NCI-H2107 treated with DMSO at 0.1 percent for 48 hours (cell line): ENCODE measurements around the gene FAAH.
"Not testable (repeated sequence)": the region's sequence is repeated elsewhere in the genome, so short reads cannot be mapped to it uniquely, and the experiment has no call there.

Source experiments
- DNase-seq: peaks from one replicate; lab custom pipeline; 2025; ENCODE audit not compliant: unreplicated experiment; lab: John Stamatoyannopoulos, UW

Gene FAAH

DNA sequence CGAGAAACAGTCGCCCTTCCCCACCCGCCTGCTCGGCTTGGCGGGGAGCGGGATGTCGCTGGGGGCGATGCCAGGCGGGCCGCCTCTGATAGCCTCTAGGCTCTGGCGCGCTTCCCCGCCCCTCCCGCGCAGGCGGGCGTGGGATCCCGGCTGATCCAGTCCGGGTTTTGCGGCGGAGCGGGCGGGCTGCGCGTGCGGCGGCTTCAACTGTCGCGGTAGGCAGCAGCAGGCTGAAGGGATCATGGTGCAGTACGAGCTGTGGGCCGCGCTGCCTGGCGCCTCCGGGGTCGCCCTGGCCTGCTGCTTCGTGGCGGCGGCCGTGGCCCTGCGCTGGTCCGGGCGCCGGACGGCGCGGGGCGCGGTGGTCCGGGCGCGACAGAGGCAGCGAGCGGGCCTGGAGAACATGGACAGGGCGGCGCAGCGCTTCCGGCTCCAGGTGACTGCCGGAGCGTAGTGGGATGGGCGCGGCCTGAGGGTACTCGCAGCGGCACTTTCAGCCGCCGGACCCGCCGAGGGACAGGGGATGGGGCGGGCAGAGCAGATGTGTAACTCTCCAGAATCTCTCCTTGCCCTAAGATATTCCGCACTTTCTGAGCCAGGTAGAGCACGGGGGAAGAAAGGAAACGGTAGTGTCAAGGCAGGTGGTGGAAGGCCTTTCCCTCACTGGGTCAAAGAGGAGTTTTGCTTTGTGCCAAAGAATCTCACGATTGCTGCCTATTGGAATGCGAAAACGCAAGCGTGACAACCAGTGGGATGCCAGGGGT lies at the start of gene FAAH:
TSS of gene FAAH (plus strand) at position 210 of the 764 bp plus-strand sequence. CDS start at position 242, 32 bp downstream.
- DNase-seq = no peak

DNA sequence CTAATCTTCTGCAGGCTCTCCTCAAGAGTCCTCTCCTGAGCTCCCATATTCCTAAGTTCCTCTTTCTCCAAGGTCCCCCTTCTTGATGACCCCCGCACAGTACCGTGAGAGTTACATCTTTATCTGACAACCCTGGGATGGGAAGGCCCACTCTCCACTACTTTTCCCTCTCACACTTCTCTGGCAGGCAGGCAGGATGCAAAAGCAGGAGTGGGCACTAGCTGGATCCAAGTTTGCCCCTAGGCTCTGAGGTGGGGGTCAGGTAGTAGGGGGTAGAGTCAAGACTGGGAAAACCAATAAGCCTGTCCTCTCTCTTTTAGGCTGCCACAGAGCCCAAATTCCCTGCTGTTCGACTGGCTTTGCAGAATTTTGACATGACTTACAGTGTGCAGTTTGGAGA lies 49.6 kb upstream of the FAAH start:
- DNase-seq = no peak

DNA sequence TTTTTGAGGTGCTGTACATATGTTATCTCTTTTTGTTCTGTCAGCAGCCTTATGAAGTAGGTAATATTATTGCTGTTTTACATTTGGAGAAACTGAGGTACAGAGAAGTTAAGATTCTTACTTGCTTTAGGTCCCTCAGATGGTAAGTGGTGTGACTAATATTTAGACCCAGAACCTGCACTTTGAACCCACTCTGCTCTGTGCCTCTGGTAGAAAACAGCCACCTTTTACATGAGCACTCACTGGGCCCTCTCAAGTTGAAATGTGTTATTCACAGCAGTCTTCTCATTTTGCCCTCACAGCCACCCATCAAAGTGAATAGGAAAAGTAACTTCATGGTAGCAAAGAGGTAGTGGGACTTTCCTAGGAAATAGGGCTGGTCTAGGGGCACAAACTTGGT lies 48.8 kb upstream of the FAAH start:
- DNase-seq = no peak

DNA sequence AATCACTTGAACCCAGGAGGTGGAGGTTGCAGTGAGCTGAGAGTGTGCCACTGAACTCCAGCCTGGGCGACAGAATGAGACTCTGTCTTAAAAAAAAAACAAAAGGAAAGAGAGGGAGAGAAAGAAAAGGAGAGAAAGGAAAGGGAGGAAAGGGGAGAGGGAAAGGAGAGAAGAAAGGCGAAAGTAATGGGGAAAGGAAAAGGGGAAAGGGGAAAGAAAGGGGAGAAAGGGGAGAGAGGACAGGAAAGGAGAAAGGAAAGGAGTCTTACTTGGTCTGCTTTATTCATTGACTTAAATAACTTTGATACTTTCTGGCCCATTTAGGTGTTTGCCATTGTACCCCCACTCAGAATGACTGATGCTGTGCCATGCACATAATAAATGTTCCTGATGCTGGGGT lies 41.8 kb upstream of the FAAH start:
- no peak for DNase-seq

DNA sequence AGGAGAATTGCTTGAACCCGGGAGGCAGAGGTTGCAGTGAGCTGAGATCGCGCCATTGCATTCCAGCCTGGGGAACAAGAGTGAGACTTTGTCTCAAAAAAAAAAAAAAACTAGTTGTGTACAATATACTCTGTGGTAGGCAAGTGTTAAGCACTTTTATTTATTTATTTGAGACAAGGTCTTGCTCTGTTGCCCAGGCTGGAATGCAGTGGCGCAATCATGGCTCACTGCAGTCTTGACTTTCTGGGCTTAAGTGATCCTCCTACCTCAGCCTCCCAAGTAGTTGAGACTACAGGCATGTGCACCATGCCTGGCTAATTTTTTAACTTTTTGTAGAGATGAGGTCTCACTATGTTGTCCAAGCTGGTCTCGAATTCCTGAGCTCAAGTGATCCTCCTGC lies 38.2 kb upstream of the FAAH start:
- DNase-seq = not testable (repeated sequence)

DNA sequence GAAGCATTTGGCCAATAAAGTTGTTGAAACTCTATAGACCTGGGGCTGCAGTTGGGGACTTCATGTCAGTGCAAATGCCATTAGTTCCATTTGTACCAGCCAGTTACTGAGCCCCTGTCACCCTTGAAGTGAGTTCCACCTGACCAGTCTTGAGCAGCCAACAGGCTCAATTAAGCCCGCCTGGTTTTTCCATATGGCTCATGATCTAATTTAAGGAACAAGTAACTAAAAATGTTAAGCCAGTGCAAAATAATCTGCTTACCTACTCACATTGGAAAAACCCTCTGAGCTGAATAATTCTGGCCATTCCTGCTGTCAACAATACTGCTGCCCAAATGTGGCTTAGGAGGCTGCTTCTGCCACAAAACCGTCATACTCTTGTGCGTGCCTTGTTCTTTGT lies 32.0 kb upstream of the FAAH start:
- DNase-seq = no peak

DNA sequence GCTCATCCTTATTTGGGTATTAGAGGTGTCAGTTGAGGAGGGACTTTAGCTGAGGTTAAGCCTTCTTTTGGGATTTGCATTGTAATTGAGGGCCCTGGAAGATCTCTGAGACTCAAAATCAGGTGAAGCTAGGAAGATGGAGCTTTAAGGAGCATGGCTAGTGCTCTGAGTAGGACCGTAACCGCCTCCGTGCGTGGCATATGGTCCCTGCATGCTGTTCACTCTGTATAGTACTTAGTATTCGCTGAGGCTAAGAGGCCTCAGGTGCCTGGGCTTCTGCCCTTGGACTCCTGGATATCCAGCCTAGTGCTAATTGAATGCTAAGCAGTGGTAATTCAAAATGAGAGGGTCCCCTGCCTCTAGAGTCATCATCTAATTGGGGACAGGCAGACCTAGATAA lies 31.0 kb upstream of the FAAH start:
- DNase-seq = no peak

DNA sequence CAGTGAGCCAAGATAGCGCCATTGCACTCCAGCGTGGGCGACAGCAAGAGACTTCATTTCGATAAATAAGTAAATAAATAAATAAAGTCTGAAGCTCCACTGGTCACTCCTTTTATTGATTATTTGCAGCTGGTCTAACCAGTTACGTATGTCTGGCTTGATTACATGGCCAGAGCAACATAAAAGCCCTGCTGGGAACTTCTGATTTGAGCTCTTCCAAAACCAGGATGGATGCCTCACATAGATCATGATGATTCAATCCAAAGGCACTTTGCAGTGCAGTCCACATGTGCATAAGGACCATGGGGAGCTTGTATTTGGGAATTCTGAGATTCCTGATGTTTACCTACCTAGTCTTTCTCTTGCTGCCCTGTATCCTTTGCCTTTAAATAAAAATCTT lies 29.5 kb upstream of the FAAH start:
- no peak for DNase-seq

DNA sequence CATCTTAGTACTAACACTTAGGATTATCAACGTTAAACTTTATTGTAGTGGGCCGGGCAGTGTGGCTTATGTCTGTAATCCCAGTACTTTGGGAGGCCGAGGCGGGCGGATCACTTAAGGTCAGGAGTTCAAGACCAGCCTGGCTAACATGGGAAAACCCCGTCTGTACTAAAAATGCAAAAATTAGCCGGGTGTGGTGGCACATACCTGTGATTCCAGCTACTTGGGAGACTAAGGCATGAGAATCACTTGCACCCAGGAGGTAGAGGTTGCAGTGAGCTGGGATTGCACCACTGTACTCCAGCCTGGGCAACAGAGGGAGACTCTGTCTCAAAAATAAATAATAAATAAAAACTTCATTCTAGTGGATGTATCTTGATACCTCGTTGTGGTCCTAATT lies 28.3 kb upstream of the FAAH start:
- DNase-seq = not testable (repeated sequence)

DNA sequence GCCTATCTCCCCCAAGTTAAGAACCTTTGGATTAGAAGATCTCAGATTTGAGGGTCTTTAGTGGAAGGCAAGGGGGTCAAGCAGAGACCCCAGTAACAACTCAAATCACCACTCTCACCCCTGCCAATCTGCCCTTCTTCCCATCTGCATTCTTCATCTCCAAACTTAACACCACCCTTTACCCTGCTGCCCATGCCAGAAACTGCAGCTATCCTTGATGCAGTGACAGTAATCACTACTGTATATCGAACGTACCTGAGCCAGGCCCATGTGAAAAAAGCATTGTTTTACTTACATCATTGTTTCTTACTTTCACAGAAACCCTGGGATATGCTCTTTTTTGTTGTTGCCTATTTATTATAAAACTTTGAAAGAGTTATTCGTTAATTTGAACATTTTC lies 27.0 kb upstream of the FAAH start:
- DNase-seq = no peak

DNA sequence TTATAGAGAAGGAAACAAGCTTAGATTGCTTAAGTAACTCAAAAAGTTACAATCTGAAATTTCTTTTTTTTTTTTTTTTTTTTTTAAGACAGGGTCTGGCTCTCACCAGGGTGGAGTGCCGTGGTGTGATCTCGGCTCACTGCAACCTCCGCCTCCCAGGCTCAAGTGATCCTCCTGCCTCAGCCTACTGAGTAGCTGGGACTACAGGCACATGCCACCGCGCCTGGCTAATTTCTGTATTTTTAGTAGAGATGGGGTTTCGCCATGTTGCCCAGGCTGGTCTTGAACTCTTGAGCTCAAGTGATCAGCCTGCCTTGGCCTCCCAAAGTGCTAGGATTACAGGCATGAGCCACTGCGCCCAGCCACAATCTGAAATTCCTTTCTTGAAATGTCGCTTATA lies 26.4 kb upstream of the FAAH start:
- not testable (repeated sequence) for DNase-seq

DNA sequence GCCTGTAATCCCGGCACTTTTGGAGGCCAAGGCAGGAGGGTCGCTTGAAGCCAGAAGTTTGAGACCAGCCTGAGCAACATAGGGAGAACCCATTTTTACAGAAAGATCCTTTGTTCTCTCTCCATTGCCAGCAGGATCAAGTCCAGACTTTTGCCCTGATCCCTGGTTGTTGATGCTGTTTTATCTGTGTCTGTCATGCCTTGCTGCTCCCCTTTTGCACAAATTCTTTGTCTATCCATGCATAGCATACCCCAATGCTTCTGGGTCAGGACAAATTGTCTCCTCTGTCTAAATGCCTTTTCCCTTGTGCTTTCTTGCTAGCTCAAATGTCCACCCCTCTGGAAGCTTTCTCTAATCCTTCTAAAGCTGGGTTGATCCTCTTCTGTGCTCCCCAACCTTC lies 25.3 kb upstream of the FAAH start:
- DNase-seq = no peak

DNA sequence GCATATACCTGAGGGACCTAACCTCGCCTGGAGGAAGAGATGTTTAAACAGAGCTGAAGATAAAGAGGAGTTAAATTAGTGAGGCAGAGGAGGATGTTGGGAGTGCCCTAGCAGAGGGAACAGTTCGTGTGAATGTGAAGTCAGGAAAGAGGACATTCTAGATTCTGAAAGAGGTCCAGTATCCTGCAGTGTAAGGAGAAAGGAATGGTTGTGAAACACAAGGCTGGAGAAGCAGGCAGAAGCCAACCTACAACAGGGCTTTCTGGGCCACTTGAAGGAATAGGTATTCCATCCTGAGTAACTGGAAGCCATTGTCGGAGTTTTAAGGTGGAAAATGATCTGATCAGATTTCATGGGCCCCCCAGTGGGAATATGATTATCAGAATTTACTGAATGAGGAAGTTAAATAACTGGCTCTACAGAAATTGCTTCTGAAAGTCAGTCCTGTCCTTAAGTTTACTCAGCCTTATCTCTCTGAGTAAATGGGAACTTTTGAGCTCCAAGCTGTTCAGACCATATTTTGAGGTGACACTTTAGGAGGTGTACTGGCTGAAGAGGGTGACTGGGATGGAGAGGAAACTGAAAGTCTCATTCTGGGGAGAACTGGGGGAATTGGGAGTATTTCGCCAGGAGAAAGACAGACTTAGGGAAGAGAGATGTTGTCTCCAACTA lies 24.4 kb upstream of the FAAH start:
- DNase-seq = no peak

DNA sequence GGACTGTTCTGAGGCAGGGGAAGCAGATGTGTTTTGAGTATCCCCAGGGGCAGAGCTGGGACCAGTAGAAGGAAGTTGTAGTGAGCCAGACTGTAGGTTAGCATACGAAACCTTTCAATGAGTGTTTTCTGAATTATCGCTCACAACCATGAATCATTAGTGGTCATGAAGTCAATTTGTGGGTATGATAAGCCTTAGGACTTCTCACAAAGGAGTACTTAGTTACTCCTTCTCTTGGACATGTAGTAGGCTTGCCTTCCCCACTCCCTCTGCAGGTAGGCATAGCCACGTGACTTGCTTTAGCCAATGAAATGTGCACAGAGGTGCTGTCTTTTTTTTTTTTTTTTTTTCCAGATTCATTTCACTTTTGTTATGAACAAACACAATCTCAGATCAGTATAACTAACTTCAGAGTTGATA lies 23.9 kb upstream of the FAAH start:
- no peak for DNase-seq

DNA sequence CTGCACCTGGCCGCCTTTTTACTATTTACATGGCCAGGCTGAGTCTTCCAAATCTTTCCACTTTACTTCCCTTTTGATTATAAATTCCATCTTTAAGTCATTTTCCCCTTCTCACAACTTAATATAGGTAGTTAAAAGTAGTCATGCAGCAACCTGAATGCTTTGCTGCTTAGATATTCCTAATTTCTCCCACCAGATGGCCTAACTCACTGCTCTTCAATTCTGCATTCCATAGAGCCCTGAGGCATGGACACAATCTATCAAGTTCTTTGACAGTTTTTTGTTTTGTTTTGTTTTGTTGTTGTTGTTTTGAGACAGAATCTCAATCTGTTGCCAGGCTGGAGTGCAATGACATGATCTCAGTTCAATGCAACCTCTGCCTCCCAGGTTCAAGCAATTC lies 21.7 kb upstream of the FAAH start:
- no peak for DNase-seq

DNA sequence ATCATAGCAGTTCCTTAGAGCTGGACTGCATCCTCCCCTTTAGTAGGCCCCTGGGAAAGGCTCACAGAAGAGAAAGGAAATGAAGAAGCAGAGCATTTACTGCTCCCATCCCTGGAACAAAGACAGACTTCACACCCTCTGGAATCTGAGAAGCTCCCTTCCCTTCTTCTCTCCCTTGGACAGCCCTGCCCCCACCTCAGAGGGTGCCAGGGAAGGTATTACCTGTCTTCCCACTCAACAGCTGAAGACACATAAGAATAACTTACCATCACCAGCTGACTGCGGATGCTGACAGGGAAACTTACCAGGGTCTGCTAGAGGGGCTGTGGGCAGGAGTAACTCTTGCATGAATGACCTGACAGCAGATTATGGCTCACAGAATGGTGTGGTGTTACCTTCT lies 14.1 kb upstream of the FAAH start:
- no peak for DNase-seq

DNA sequence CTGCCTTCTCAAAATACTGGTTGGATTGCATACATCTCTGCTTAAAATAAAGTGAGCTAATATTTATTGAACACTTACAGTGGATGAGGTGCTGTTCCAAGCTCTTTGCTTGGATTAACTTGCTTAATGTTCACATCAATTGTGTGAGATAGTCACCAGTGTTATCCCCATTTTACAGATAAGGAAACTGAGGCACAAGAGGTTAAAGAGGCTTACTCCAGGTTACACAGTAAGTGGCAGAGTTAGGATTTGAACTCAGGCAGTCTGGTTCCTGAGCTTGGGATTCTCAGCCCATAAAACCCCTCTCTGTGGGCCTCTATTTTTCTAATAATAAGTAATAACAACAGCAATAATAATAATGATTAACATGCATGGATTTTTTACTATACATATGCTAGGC lies 13.6 kb upstream of the FAAH start:
- no peak for DNase-seq

DNA sequence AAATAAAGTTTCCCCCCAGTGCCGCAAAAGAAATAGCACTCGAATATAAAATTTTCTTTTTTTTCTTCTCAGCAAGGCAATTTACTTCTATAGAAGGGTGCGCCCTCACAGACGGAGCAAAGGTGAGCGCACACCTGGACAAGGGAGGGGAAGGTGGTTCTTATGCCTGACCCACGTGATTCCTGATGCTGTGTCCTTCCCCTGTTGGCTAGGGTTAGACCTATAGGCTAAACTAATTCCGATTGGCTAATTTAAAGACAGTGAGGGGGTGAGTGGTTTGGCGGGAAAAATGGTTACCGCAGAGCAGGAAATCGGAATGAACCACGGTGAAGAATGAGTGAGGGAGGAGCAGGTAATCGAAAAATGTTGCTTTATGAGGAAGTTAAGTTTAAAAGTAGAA lies 607 bp upstream of the FAAH start:
- no peak for DNase-seq

DNA sequence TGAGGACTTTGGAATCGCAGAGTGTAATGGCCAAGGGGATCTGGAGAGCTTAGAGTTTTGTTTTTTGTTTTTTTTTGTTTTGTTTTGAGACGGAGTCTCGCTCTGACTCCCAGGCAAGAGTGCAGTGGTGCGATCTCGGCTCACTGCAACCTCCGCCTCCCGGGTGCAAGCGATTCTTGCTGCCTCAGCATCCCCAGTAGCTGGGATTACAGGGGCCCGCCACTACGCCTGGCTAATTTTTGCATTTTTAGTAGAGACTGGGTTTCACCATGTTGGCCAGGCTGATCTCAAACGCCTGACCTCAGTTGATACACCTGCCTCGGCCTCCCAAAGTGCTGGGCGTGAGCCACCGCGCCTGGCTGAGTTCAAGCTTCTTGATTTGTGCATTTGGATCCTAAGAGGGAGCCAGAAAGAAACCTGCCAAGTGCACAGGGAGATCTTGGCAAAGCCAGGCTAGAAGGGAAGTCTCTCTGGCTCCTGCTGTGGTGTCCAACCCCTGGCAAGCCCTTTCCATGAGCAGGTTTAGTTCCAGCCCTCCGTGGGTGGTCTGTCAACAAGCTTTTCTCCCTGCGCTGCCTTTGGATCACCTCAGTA lies 852 bp downstream of the FAAH start:
- DNase-seq = no peak

DNA sequence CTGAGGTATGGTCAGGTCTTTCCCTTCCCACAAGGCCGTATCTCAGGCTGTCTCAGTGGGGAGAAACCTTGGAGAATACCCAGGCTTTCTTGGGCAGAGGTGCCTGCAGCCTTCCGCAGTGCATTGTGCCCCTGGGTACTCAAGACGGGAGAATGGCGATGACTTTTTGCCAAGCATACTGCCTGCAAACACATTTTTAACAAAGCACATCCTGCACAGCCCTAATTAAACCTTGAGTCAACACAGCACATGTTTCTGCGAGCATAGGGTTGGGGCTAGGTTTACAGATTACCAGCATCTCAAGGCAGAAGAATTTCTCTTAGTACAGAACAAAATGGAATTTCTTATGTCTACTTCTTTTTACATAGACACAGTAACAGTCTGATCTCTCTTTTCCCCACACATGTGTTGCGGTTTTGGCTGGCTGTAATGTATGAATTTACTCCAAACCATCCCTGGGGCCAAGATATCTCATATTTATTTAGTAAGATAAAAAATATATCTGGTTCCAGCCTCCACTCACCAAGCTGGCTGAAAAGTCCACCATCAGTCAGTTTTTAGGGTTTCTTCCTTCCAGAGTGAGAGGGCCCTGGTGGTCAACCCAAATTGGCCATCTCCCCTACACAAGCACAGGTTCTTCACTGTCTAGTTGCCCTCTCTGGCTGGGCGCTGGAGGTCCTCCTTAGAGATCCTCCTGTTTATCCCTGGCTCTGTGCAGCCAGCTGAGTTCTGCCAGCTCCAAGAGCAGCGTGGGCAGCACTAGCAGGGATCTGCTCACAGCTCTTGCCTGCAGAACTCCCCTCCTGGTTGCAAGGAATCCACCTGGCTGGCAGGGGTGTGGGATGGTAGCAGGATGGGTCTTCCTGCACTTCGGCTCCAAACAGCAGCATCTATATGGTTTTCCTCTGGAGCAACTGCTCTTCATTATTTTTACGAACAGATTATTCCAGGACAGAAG lies 2.6 kb downstream of the FAAH start:
- DNase-seq = no peak

DNA sequence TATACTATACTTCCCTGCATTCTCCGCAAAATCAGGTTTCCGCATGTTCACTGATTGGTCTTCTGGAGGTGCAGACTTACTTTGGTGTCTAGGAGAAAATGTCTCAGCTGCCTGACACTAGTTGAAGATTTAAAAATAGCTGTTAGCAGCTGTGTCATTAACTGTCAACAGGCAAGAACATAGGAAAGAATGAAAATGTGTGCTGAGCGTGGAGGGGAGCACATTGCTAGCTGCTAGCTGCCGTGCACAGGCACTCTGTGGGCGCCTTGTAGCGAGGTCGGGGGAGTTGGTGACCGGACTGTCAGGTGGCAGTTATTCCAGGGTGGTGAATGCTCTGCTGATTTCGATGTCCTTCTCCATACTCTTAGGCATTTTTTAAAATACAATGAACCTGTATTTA lies 5.2 kb downstream of the FAAH start:
- DNase-seq = no peak
